Caco-2 (cell line): Measurements from ENCODE around the gene APBB1. TPM values are rescaled to one million over a fixed set of nuclear protein-coding genes. Genes with fewer than 3 reads are reported as not detected.

Source experiments
- BruUV-seq: library from RNA; stranded (reverse); fragments of 400-500 nt; replicated peaks from 2 replicates; lab custom pipeline; 2021; lab: Mats Ljungman, UMichigan
- CTCF ChIA-PET: fragments of 300-600 bp; sonication (Branson Sonifier 250); formaldehyde crosslinking; loops from one replicate; lab custom pipeline; 2022; ENCODE audit warnings: antibody characterized with exemption; lab: Charles Lee
- POLR2A ChIA-PET: fragments of 300-600 bp; sonication (Branson Sonifier 250); formaldehyde crosslinking; loops from one replicate; lab custom pipeline; 2022; ENCODE audit warnings: antibody characterized with exemption; lab: Charles Lee
- DNase-seq, 2 experiments: peaks; one replicate each; pipeline versions ENCODE4 v3.0.0 to v3.0.0-alpha.2; 2020 to 2022
- H3K27me3 ChIP-seq: replicated peaks from 2 replicates; pipeline ENCODE4 v1.6.0; 2011; ENCODE audit warnings: low read length; ENCODE audit not compliant: control insufficient read depth, insufficient read depth
- H3K36me3 ChIP-seq: 2 replicates; pipeline ENCODE4 v1.5.1; 2011; ENCODE audit warnings: low read length; ENCODE audit not compliant: control insufficient read depth, insufficient read depth
- H3K4me1 ChIP-seq: fragments of 250-450 bp; sonication (Bioruptor Pico); 2 replicates; pipeline ENCODE4 v1.5.1; 2020; ENCODE audit warnings: mild to moderate bottlenecking
- H3K4me3 ChIP-seq: 2 replicates; pipeline ENCODE4 v1.5.1; 2011; ENCODE audit warnings: low read depth, mild to moderate bottlenecking, control low read depth, low read length
- H3K9me3 ChIP-seq: fragments of 250-450 bp; sonication (Bioruptor Pico); 2 replicates; pipeline ENCODE4 v1.5.1; 2020; ENCODE audit warnings: mild to moderate bottlenecking, moderate library complexity
- H3K27ac Mint-ChIP-seq: one replicate; pipeline ENCODE4 v1.8.0; 2022; ENCODE audit warnings: mixed read lengths; ENCODE audit not compliant: unreplicated experiment
- H3K27me3 Mint-ChIP-seq: one replicate; pipeline ENCODE4 v1.8.0; 2022; ENCODE audit warnings: mixed read lengths; ENCODE audit not compliant: insufficient read depth, unreplicated experiment
- H3K36me3 Mint-ChIP-seq: one replicate; pipeline ENCODE4 v1.8.0; 2022; ENCODE audit warnings: mild to moderate bottlenecking, mixed read lengths; ENCODE audit not compliant: insufficient read depth, unreplicated experiment
- H3K4me1 Mint-ChIP-seq: one replicate; pipeline ENCODE4 v1.8.0; 2022; ENCODE audit warnings: low read depth, mixed read lengths; ENCODE audit not compliant: unreplicated experiment
- H3K4me3 Mint-ChIP-seq: one replicate; pipeline ENCODE4 v1.8.0; 2022; ENCODE audit warnings: mild to moderate bottlenecking, moderate library complexity, mixed read lengths; ENCODE audit not compliant: unreplicated experiment
- H3K9me3 Mint-ChIP-seq: one replicate; pipeline ENCODE4 v1.8.0; 2022; ENCODE audit warnings: mixed read lengths; ENCODE audit not compliant: unreplicated experiment
- CTCF ChIP-seq, 2 experiments: fragments of 200-600 bp in 1 of 2; IDR thresholded peaks; 1 replicate in 1 of 2; 2 replicates in 1 of 2; pipeline versions ENCODE4 v1.5.1 to v1.8.0; 2011 to 2022; ENCODE audit warnings: antibody characterized with exemption in 1 of 2, control low read depth in 1 of 2, inconsistent platforms in 1 of 2, low read depth in 1 of 2, low read length in 1 of 2, mild to moderate bottlenecking in 1 of 2, moderate library complexity in 1 of 2; ENCODE audit not compliant: insufficient read depth in 1 of 2, severe bottlenecking in 1 of 2, unreplicated experiment in 1 of 2
- intact Hi-C: fragments of 100-400 bp; cut with micrococcal nuclease; formaldehyde crosslinking; loops from one replicate; pipeline ENCODE4 v1.10.0; 2022; ENCODE audit not compliant: unreplicated experiment
- total RNA-seq: library from RNA; stranded (reverse); gene quantifications from 2 replicates; pipeline ENCODE4 v1.2.3, GENCODE V29; 2022

APBB1 gene
- total RNA-seq, 1 experiment from 2014 or later: 37.8 TPM

GRCh38 chr11:6390718-6391469, 28.0 kb downstream of the APBB1 start:
- Histone ChIP-seq H3K9me3 (no peaks in the 10 kb centered on the region), H3K4me1 (peaks cover 24% of the 10 kb centered on the region), H3K4me3 (peak overlapping the region; percentile 80), H3K36me3 (no peaks in the 10 kb centered on the region), H3K27me3 (no peaks in the 10 kb centered on the region)
- BruUV-seq: TSS peak; percentile 65
- H3K4me1 Mint-ChIP-seq: peaks cover 30% of the 10 kb centered on the region
- H3K27me3 Mint-ChIP-seq: no peaks in the 10 kb centered on the region
- no peak overlapping the region for H3K27ac Mint-ChIP-seq
- TF ChIP-seq CTCF (IDR thresholded peaks at IDR 0.05; ENCODE audit: insufficient read depth in 1 of 2, low read depth in 1 of 2, low read length in 1 of 2, severe bottlenecking in 1 of 2, unreplicated experiment in 1 of 2): no peak
- H3K9me3 Mint-ChIP-seq: no peaks in the 10 kb centered on the region
- DNase-seq: no peak
- H3K4me3 Mint-ChIP-seq: peak overlapping the region; percentile 68
- POLR2A ChIA-PET: interaction anchor here (0.6 to 1.8 kb wide), 10 partner anchors 9 to 769 kb away, joined by 3 to 17 read pairs (median 3); partner anchors contain the start of genes APBB1, ARFIP2, MRPL17 and TIMM10B
- CTCF ChIA-PET: interaction anchor here (0.6 to 1.6 kb wide), 10 partner anchors 12 to 366 kb away, joined by 3 to 23 read pairs (median 4); partner anchors contain the start of gene APBB1
- peaks cover 19% of the 10 kb centered on the region for H3K36me3 Mint-ChIP-seq
- intact Hi-C loops: loop anchor here (1.0 to 10.0 kb wide), 7 partner anchors 7 to 224 kb away; partner anchors contain the start of genes APBB1, HPX, TAF10 and TPP1

GRCh38 chr11:6389905-6390717, 28.8 kb downstream of the APBB1 start, which contains the start of gene SMPD1:
TSS of gene SMPD1 (plus strand) at chr11:6390474. CDS start at chr11:6390599, 125 bp downstream.
- H3K4me1 ChIP-seq: peaks cover 24% of the 10 kb centered on the region
- H3K4me3 Mint-ChIP-seq: peak within 1 kb of the TSS; percentile 68
- H3K27me3 ChIP-seq: no peaks in the 10 kb centered on the region
- TF ChIP-seq CTCF (IDR thresholded peaks at IDR 0.05; ENCODE audit: insufficient read depth in 1 of 2, low read depth in 1 of 2, low read length in 1 of 2, severe bottlenecking in 1 of 2, unreplicated experiment in 1 of 2): no peak
- no TSS peak for BruUV-seq
- no peaks in the 10 kb centered on the region for H3K9me3 Mint-ChIP-seq
- DNase-seq: peak; percentile 92 to 93
- intact Hi-C loops: loop anchor here (1.0 to 10.0 kb wide), 7 partner anchors 8 to 225 kb away; partner anchors contain the start of genes APBB1, HPX, TAF10 and TPP1
- H3K36me3 ChIP-seq: no peaks in the 10 kb centered on the region
- peaks cover 17% of the 10 kb centered on the region for H3K36me3 Mint-ChIP-seq
- POLR2A ChIA-PET: interaction anchor here (0.5 to 1.8 kb wide), 14 partner anchors 9 to 768 kb away, joined by 3 to 17 read pairs (median 3); partner anchors contain the start of genes APBB1, ARFIP2, MRPL17 and TIMM10B
- no peaks in the 10 kb centered on the region for H3K9me3 ChIP-seq
- no peaks in the 10 kb centered on the region for H3K27me3 Mint-ChIP-seq
- peaks cover 34% of the 10 kb centered on the region for H3K4me1 Mint-ChIP-seq
- H3K27ac Mint-ChIP-seq: peak within 1 kb of the TSS; percentile 27
- peak within 1 kb of the TSS; percentile 80 for H3K4me3 ChIP-seq
- CTCF ChIA-PET: interaction anchor here (0.5 to 1.6 kb wide), 16 partner anchors 9 to 422 kb away, joined by 3 to 23 read pairs (median 4); partner anchors contain the start of genes APBB1, ARFIP2 and TIMM10B
